Measurements from ENCODE around the gene POTEI.
"Not testable (repeated sequence)": the region's sequence is repeated elsewhere in the genome, so short reads cannot be mapped to it uniquely, and the experiment has no call there.

- TF ChIP-seq CTCF, POLR2A (IDR thresholded peaks at IDR 0.05): not testable (repeated sequence)
Observed at GRCh38 chr2:130522390-130522789, 13.3 kb upstream of the POTEI start.

Measured in uterus (tissue), 2 donors.